Measurements from ENCODE around the gene FLNB. TPM values are rescaled to one million over a fixed set of nuclear protein-coding genes. Genes with fewer than 3 reads are reported as not detected.

Gene FLNB
- total RNA-seq, 1 donor from 2014 or later: 72.9 TPM

DNA sequence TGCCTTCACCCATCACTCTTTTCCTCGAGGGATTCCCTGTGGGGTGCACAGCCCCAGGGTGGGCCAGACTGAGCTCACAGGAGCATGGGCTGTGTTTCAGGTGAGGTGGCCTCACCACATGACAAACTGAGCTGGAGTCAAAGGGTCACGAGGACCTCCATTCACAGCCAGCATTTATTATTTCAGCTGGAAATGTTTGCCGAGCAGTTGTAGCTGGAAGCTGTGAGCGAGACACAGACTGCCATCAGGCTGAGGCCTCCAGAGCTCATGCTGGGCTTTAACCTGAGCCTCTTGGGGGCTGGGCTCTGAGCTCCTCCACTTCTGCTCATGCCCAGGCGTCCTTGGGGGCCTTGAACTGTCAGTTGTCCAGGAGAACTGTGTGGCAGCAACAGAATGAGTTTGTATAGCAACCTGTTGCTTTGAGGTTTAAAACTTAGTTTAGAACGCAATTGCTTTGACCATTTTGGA is 57.5 kb downstream of the FLNB start:
- Mint-ChIP-seq H3K27ac (ENCODE audit: unreplicated experiment) (peak overlapping the region; percentile 64), H3K9me3 (ENCODE audit: unreplicated experiment) (no peaks in the 10 kb centered on the region), H3K4me3 (ENCODE audit: unreplicated experiment) (no peak overlapping the region), H3K27me3 (ENCODE audit: unreplicated experiment) (no peaks in the 10 kb centered on the region), H3K4me1 (ENCODE audit: unreplicated experiment) (peaks cover 70% of the 10 kb centered on the region), H3K36me3 (ENCODE audit: unreplicated experiment) (no peaks in the 10 kb centered on the region)
- DNase-seq (ENCODE audit: extremely low spot score, unreplicated experiment): no peak
- TF ChIP-seq, protein P1, sequence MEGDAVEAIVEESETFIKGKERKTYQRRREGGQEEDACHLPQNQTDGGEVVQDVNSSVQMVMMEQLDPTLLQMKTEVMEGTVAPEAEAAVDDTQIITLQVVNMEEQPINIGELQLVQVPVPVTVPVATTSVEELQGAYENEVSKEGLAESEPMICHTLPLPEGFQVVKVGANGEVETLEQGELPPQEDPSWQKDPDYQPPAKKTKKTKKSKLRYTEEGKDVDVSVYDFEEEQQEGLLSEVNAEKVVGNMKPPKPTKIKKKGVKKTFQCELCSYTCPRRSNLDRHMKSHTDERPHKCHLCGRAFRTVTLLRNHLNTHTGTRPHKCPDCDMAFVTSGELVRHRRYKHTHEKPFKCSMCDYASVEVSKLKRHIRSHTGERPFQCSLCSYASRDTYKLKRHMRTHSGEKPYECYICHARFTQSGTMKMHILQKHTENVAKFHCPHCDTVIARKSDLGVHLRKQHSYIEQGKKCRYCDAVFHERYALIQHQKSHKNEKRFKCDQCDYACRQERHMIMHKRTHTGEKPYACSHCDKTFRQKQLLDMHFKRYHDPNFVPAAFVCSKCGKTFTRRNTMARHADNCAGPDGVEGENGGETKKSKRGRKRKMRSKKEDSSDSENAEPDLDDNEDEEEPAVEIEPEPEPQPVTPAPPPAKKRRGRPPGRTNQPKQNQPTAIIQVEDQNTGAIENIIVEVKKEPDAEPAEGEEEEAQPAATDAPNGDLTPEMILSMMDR (IDR thresholded peaks at IDR 0.05): no peak

- H3K9me3 Mint-ChIP-seq (ENCODE audit: unreplicated experiment): no peaks in the 10 kb centered on the region
- peak overlapping the region; percentile 64 for H3K27ac Mint-ChIP-seq (ENCODE audit: unreplicated experiment)
- no peaks in the 10 kb centered on the region for H3K27me3 Mint-ChIP-seq (ENCODE audit: unreplicated experiment)
- peaks cover 73% of the 10 kb centered on the region for H3K4me1 Mint-ChIP-seq (ENCODE audit: unreplicated experiment)
- H3K36me3 Mint-ChIP-seq (ENCODE audit: unreplicated experiment): no peaks in the 10 kb centered on the region
- no peak for DNase-seq (ENCODE audit: extremely low spot score, unreplicated experiment)
- no peak overlapping the region for H3K4me3 Mint-ChIP-seq (ENCODE audit: unreplicated experiment)
- TF ChIP-seq, protein P1 (IDR thresholded peaks at IDR 0.05): no peak
Measured at GRCh38 chr3:58066842-58067241, 58.6 kb downstream of the FLNB start.

GRCh38 chr3:58068122-58068809 is 60.0 kb downstream of the FLNB start:
- H3K27ac Mint-ChIP-seq (ENCODE audit: unreplicated experiment): no peak overlapping the region
- H3K4me1 Mint-ChIP-seq (ENCODE audit: unreplicated experiment): peaks cover 72% of the 10 kb centered on the region
- no peaks in the 10 kb centered on the region for H3K36me3 Mint-ChIP-seq (ENCODE audit: unreplicated experiment)
- no peaks in the 10 kb centered on the region for H3K27me3 Mint-ChIP-seq (ENCODE audit: unreplicated experiment)
- TF ChIP-seq, protein P1 (IDR thresholded peaks at IDR 0.05): no peak
- no peak for DNase-seq (ENCODE audit: extremely low spot score, unreplicated experiment)
- no peak overlapping the region for H3K4me3 Mint-ChIP-seq (ENCODE audit: unreplicated experiment)
- H3K9me3 Mint-ChIP-seq (ENCODE audit: unreplicated experiment): no peaks in the 10 kb centered on the region

- DNase-seq (ENCODE audit: extremely low spot score, unreplicated experiment): no peak
- Mint-ChIP-seq H3K9me3 (ENCODE audit: unreplicated experiment) (no peaks in the 10 kb centered on the region), H3K27me3 (ENCODE audit: unreplicated experiment) (no peaks in the 10 kb centered on the region), H3K4me3 (ENCODE audit: unreplicated experiment) (no peak overlapping the region), H3K36me3 (ENCODE audit: unreplicated experiment) (no peaks in the 10 kb centered on the region), H3K4me1 (ENCODE audit: unreplicated experiment) (peaks cover 54% of the 10 kb centered on the region), H3K27ac (ENCODE audit: unreplicated experiment) (peak overlapping the region; percentile 62)
- TF ChIP-seq, protein P1 (IDR thresholded peaks at IDR 0.05): no peak
Measured at GRCh38 chr3:58071480-58071971, 63.3 kb downstream of the FLNB start.

DNA sequence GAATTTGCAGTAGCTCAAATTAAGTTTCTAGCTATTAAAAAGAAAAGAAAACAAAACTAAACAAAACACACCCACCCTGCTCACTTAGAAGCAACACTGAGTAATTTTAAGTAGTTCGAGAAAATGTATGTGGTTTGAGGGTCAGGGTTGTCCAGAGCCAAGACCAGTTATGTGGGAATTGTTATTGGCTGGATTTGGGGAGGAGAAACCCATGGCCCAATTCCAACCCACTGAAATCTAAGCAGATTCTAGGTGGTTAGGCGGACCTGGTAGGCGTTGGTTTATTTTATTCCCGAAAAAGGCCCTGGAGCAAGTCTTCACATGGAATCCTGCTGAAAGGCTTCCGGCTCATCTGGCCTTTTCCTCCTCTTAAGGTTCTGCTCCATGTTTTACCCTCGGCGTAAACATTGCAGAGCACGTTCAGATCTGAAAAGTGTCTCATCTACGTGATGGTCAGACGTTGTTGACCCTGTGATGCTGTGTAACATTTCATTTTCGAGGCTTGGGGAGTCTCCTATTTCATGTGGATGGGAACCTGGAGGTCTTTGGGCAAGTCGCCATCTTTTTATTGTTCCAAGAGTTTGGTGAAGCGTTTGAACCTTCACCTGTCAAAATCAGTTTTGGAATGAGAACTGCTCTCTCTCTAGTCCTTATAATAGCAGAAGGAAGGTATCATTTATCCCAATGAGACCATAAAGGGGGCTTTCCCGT is 64.0 kb downstream of the FLNB start:
- peaks cover 47% of the 10 kb centered on the region for H3K4me1 Mint-ChIP-seq (ENCODE audit: unreplicated experiment)
- no peaks in the 10 kb centered on the region for H3K9me3 Mint-ChIP-seq (ENCODE audit: unreplicated experiment)
- TF ChIP-seq, protein P1 (IDR thresholded peaks at IDR 0.05): no peak
- H3K4me3 Mint-ChIP-seq (ENCODE audit: unreplicated experiment): no peak overlapping the region
- H3K27me3 Mint-ChIP-seq (ENCODE audit: unreplicated experiment): no peaks in the 10 kb centered on the region
- no peaks in the 10 kb centered on the region for H3K36me3 Mint-ChIP-seq (ENCODE audit: unreplicated experiment)
- DNase-seq (ENCODE audit: extremely low spot score, unreplicated experiment): no peak
- H3K27ac Mint-ChIP-seq (ENCODE audit: unreplicated experiment): peak overlapping the region; percentile 62
